H1 (cell line): Measurements from ENCODE around the gene DNAH8. TPM values are rescaled to one million over a fixed set of nuclear protein-coding genes. Genes with fewer than 3 reads are reported as not detected.

ENCODE experiments used
- CTCF ChIA-PET: fragments of 300-600 bp; sonication (Branson Sonifier 250); formaldehyde crosslinking; loops from one replicate; lab custom pipeline; 2021; ENCODE audit not compliant: partially characterized antibody; lab: Charles Lee
- POLR2A ChIA-PET: fragments of 300-600 bp; sonication (Branson Sonifier 250); formaldehyde crosslinking; loops from one replicate; lab custom pipeline; 2021; ENCODE audit warnings: inconsistent platforms; ENCODE audit not compliant: partially characterized antibody; lab: Charles Lee
- DNase-seq, 2 experiments: peaks; one replicate each; pipeline versions ENCODE4 v3.0.0 to v3.0.0-alpha.2; 2010 to 2022; ENCODE audit warnings: low spot score in 2 of 2, low read depth in 1 of 2, mixed read lengths in 1 of 2
- FAIRE-seq: peaks from 2 replicates; lab custom pipeline; 2011; peaks lifted over from hg19 to GRCh38; lab: Jason Lieb, UNC
- H2AFZ ChIP-seq: 2 replicates; pipeline ENCODE4 v1.8.1; 2012; ENCODE audit warnings: low read length, inconsistent platforms
- H2AK5ac ChIP-seq: 2 replicates; pipeline ENCODE4 v1.6.1; 2013; ENCODE audit warnings: low read depth, low read length
- H2BK120ac ChIP-seq: replicated peaks from 2 replicates; pipeline ENCODE3; 2013; ENCODE audit warnings: low read depth, low read length, inconsistent platforms
- H2BK12ac ChIP-seq: 2 replicates; pipeline ENCODE4 v1.6.1; 2013; ENCODE audit warnings: low read depth, low read length
- H2BK15ac ChIP-seq: 2 replicates; pipeline ENCODE4 v1.6.1; 2013; ENCODE audit warnings: low read length
- H2BK20ac ChIP-seq: 2 replicates; pipeline ENCODE4 v1.6.1; 2013; ENCODE audit warnings: low read length
- H2BK5ac ChIP-seq: 2 replicates; pipeline ENCODE4 v1.6.1; 2013; ENCODE audit warnings: low read depth, low read length
- H3K14ac ChIP-seq: 2 replicates; pipeline ENCODE4 v1.6.1; 2013; ENCODE audit warnings: inconsistent platforms; ENCODE audit not compliant: insufficient read length
- H3K18ac ChIP-seq: 2 replicates; pipeline ENCODE4 v1.6.1; 2013; ENCODE audit warnings: low read length; ENCODE audit errors: extremely low read depth
- H3K23ac ChIP-seq: 2 replicates; pipeline ENCODE4 v1.6.1; 2013; ENCODE audit warnings: inconsistent platforms; ENCODE audit not compliant: insufficient read length
- H3K23me2 ChIP-seq: 2 replicates; pipeline ENCODE4 v1.6.1; 2013; ENCODE audit warnings: low read depth, low read length
- H3K27ac ChIP-seq: 2 replicates; pipeline ENCODE4 v1.6.1; 2011; ENCODE audit warnings: low read depth, low read length, inconsistent platforms
- H3K27me3 ChIP-seq, 4 experiments: replicated peaks in 1 of 4; 1 replicate in 1 of 4; 2 replicates in 3 of 4; pipeline versions ENCODE4 v1.6.1 to v1.8.1; 2011 to 2013; ENCODE audit warnings: low read length in 3 of 4, mild to moderate bottlenecking in 3 of 4, inconsistent platforms in 2 of 4, mixed read lengths in 2 of 4, moderate library complexity in 1 of 4; ENCODE audit not compliant: control insufficient read depth in 3 of 4, insufficient read depth in 3 of 4; ENCODE audit errors: extremely low read depth in 1 of 4
- H3K36me3 ChIP-seq, 4 experiments: 2 replicates each; pipeline versions ENCODE4 v1.6.1 to v1.8.1; 2011 to 2013; ENCODE audit warnings: mild to moderate bottlenecking in 4 of 4, low read length in 3 of 4, moderate library complexity in 2 of 4, control low read depth in 1 of 4, inconsistent platforms in 1 of 4; ENCODE audit not compliant: insufficient read depth in 4 of 4, control insufficient read depth in 2 of 4
- H3K4ac ChIP-seq: replicated peaks from 2 replicates; pipeline ENCODE3; 2013; ENCODE audit warnings: low read length, low read depth, mixed read lengths, inconsistent platforms; ENCODE audit not compliant: insufficient read length
- H3K4me1 ChIP-seq, 4 experiments: replicated peaks in 1 of 4; 1 replicate in 1 of 4; 2 replicates in 3 of 4; pipeline versions ENCODE4 v1.6.1 to v1.8.1; 2011 to 2013; ENCODE audit warnings: low read length in 3 of 4, inconsistent platforms in 2 of 4, mixed read lengths in 1 of 4; ENCODE audit not compliant: insufficient read depth in 4 of 4, control insufficient read depth in 3 of 4
- H3K4me2 ChIP-seq, 2 experiments: 2 replicates each; pipeline versions ENCODE4 v1.6.1 to v1.8.1; 2011 to 2013; ENCODE audit warnings: low read depth in 2 of 2, low read length in 2 of 2, control low read depth in 1 of 2, inconsistent platforms in 1 of 2, mild to moderate bottlenecking in 1 of 2; ENCODE audit not compliant: insufficient read depth in 1 of 2
- H3K4me3 ChIP-seq, 4 experiments: fragments of 200-600, 300-600 bp in 1 of 4; sonication (generic), shearing (Covaris generic), sonication (Bioruptor Twin) in 1 of 4; 2 replicates each; pipeline versions ENCODE4 v1.5.1 to v1.8.1; 2011 to 2016; ENCODE audit warnings: low read length in 4 of 4, low read depth in 3 of 4, control low read depth in 2 of 4, inconsistent platforms in 2 of 4, mild to moderate bottlenecking in 2 of 4, mixed read lengths in 1 of 4, moderate library complexity in 1 of 4; ENCODE audit not compliant: insufficient read depth in 2 of 4; ENCODE audit errors: extremely low read depth in 1 of 4
- H3K56ac ChIP-seq: replicated peaks from 2 replicates; pipeline ENCODE3; 2013; ENCODE audit warnings: low read depth, mild to moderate bottlenecking, mixed read lengths, low read length, inconsistent platforms; ENCODE audit not compliant: insufficient read length
- H3K79me1 ChIP-seq: 2 replicates; pipeline ENCODE4 v1.6.1; 2013; ENCODE audit warnings: low read depth, low read length, control low read depth
- H3K79me2 ChIP-seq, 2 experiments: 2 replicates each; pipeline versions ENCODE4 v1.6.1 to v1.8.1; 2012 to 2013; ENCODE audit warnings: low read length in 2 of 2, mild to moderate bottlenecking in 2 of 2, inconsistent platforms in 1 of 2; ENCODE audit not compliant: insufficient read depth in 2 of 2, control insufficient read depth in 1 of 2
- H3K9ac ChIP-seq, 4 experiments: replicated peaks in 1 of 4; 1 replicate in 1 of 4; 2 replicates in 3 of 4; pipeline versions ENCODE4 v1.6.1 to v1.8.1; 2011 to 2013; ENCODE audit warnings: low read depth in 3 of 4, low read length in 3 of 4, control low read depth in 2 of 4, mild to moderate bottlenecking in 2 of 4, moderate library complexity in 2 of 4, inconsistent platforms in 1 of 4; ENCODE audit errors: extremely low read depth in 1 of 4
- H3K9me3 ChIP-seq, 2 experiments: 2 replicates each; pipeline versions ENCODE4 v1.6.1 to v1.8.1; 2012 to 2013; ENCODE audit warnings: mild to moderate bottlenecking in 2 of 2, moderate library complexity in 2 of 2, control low read depth in 1 of 2, inconsistent platforms in 1 of 2, low read depth in 1 of 2, low read length in 1 of 2, mixed read lengths in 1 of 2; ENCODE audit not compliant: insufficient read depth in 2 of 2
- H4K20me1 ChIP-seq, 2 experiments: replicated peaks in 1 of 2; 2 replicates each; pipeline versions ENCODE3 to v1.8.1; 2011 to 2013; ENCODE audit warnings: inconsistent platforms in 2 of 2, low read length in 2 of 2, mild to moderate bottlenecking in 1 of 2; ENCODE audit not compliant: insufficient read depth in 2 of 2, control insufficient read depth in 1 of 2
- H4K5ac ChIP-seq: 2 replicates; pipeline ENCODE4 v1.6.1; 2013; ENCODE audit warnings: low read length, low read depth, mixed read lengths, inconsistent platforms; ENCODE audit not compliant: insufficient read length
- H4K8ac ChIP-seq: 2 replicates; pipeline ENCODE4 v1.8.0; 2013; ENCODE audit warnings: mild to moderate bottlenecking, moderate library complexity, low read length, inconsistent platforms; ENCODE audit not compliant: insufficient read depth; ENCODE audit errors: extremely low read depth
- H4K91ac ChIP-seq: replicated peaks from 2 replicates; pipeline ENCODE3; 2013; ENCODE audit warnings: low read length, mixed read lengths, inconsistent platforms; ENCODE audit not compliant: insufficient read length
- BRCA1 ChIP-seq: IDR thresholded peaks from 2 replicates; pipeline ENCODE4 v1.6.1; 2012; ENCODE audit warnings: low read depth, low read length, improper control_type of control experiment
- CHD1 ChIP-seq: IDR thresholded peaks from 2 replicates; pipeline ENCODE4 v1.6.1; 2012; ENCODE audit warnings: low read depth, low read length, improper control_type of control experiment
- CTBP2 ChIP-seq: IDR thresholded peaks from 2 replicates; pipeline ENCODE4 v1.7.0; 2011; ENCODE audit warnings: borderline replicate concordance, mild to moderate bottlenecking, moderate library complexity, mixed read lengths, low read length; ENCODE audit not compliant: insufficient read depth, insufficient read length
- JUN ChIP-seq: IDR thresholded peaks from 2 replicates; pipeline ENCODE4 v1.6.1; 2011; ENCODE audit warnings: low read depth, mild to moderate bottlenecking, improper control_type of control experiment, low read length
- KDM4A ChIP-seq: IDR thresholded peaks from one replicate; pipeline ENCODE4 v1.7.1; 2012; ENCODE audit warnings: low read depth, mild to moderate bottlenecking, moderate library complexity, low read length, inconsistent platforms; ENCODE audit not compliant: severe bottlenecking
- RXRA ChIP-seq: IDR thresholded peaks from 2 replicates; pipeline ENCODE4 v1.6.1; 2011; ENCODE audit warnings: low read depth, mild to moderate bottlenecking, low read length, moderate library complexity; ENCODE audit not compliant: insufficient read depth
- SIN3A ChIP-seq, 2 experiments: IDR thresholded peaks in 1 of 2; conservative IDR thresholded peaks in 1 of 2; 2 replicates each; pipeline ENCODE4 v1.6.1; 2011 to 2012; ENCODE audit warnings: low read length in 2 of 2, improper control_type of control experiment in 1 of 2, low read depth in 1 of 2, mild to moderate bottlenecking in 1 of 2
- SP4 ChIP-seq: IDR thresholded peaks from 2 replicates; pipeline ENCODE4 v1.6.1; 2012; ENCODE audit warnings: low read length, inconsistent platforms
- WGBS, 2 experiments: shearing (Covaris generic) in 1 of 2; methylation state at CpG; one replicate each; pipeline versions ENCODE4 v1.1.6 to v1.1.7; 2013 to 2015; ENCODE audit warnings: low lambda C conversion rate in 2 of 2, mixed read lengths in 2 of 2, inconsistent platforms in 1 of 2, low coverage in 1 of 2, missing lambda C conversion rate in 1 of 2; ENCODE audit not compliant: insufficient replicate concordance in 2 of 2, insufficient coverage in 1 of 2, insufficient read length in 1 of 2; ENCODE audit errors: extremely low coverage in 1 of 2, missing lambda C conversion rate in 1 of 2; 5-methylcytosine and 5-hydroxymethylcytosine counted together
- polyA plus RNA-seq, 7 experiments: library from polyadenylated mRNA; depleted of rRNA in 3 of 7; stranded (reverse) in 5 of 7; unstranded in 2 of 7; fragments of >200 nt in 5 of 7; fragments of 200-250 nt in 2 of 7; gene quantifications; 1 replicate in 5 of 7; 2 replicates in 1 of 7; 4 replicates in 1 of 7; pipeline versions ENCODE4 v1.2.1 to v1.2.3, GENCODE V29; 2011 to 2013; ENCODE audit warnings: missing spikeins in 2 of 7, mixed read lengths in 2 of 7
- total RNA-seq: library from RNA; stranded (reverse); fragmentation: NEBNext Ultra II Directional; extraction: Animal tissue kit (Norgen Biotek cat#: 25700); gene quantifications from 2 replicates; pipeline ENCODE4 v1.2.1, GENCODE V29; 2021

DNAH8 gene
- total and polyA plus RNA-seq, 2 of the 8 experiments (the other 6 are each of a cell fraction or from before 2014, with no cell fraction given) = under 0.01 TPM; not detected in 1

DNA sequence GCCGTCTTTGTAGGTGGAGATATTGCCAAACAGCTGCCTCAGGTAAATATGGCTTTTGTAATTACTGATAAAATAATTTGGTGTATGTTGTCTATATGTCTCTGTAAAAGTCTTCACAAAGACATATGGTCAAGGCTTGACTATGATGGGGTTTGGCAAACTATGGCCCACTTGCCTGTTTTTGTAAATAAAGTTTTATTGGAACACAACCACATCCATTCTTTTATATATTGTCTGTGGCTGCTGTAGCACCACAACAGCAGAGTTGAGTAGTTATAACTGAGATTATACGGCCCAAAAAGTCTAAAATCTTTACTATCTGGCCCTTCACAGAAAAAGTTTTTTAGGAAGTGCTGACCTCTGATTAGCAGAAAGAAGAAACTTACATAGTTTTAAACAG lies 133.6 kb downstream of the DNAH8 start:
- H2BK120ac ChIP-seq = no peak overlapping the region
- CTCF ChIA-PET = no interaction called here
- FAIRE-seq = no peak

More for the DNA sequence above, 133.6 kb downstream of the DNAH8 start:
- H3K56ac ChIP-seq = no peak overlapping the region
- no peaks in the 10 kb centered on the region for H3K36me3 ChIP-seq
- 93% methylated on average over 2 of the region's 2 CpGs; no CpG with 5 or more reads in 1 of the 2 experiments for WGBS, 2 experiments
- no peak overlapping the region for H3K14ac ChIP-seq
- DNase-seq = no peak
- H2BK12ac ChIP-seq = no peak overlapping the region
- H3K18ac ChIP-seq = no peak overlapping the region
- no peak overlapping the region for H2BK5ac ChIP-seq
- H3K4ac ChIP-seq = no peak overlapping the region
- no peak overlapping the region for H2BK20ac ChIP-seq
- TF ChIP-seq KDM4A (no peak), BRCA1 (no peak), RXRA (no peak), JUN (no peak), SP4 (no peak), CTBP2 (no peak), SIN3A (conservative IDR thresholded peaks at IDR 0.05 in 1 of 2, IDR thresholded peaks at IDR 0.05 in 1 of 2; ENCODE audit: low read depth in 1 of 2, low read length in 2 of 2) (no peak), CHD1 (no peak)
- no peak overlapping the region for H3K27ac ChIP-seq
- H3K4me3 ChIP-seq = no peak overlapping the region
- H3K9ac ChIP-seq = no peak overlapping the region
- H3K23me2 ChIP-seq = no peaks in the 10 kb centered on the region
- no peaks in the 10 kb centered on the region for H4K20me1 ChIP-seq
- H3K4me2 ChIP-seq = no peak overlapping the region
- peaks cover 0 to 1% (median 0%) of the 10 kb centered on the region in 4 experiments; a peak in 1 of 7 replicates for H3K27me3 ChIP-seq
- H4K5ac ChIP-seq = no peak overlapping the region
- no peak overlapping the region for H2AK5ac ChIP-seq
- no peak overlapping the region for H2BK15ac ChIP-seq
- H3K79me2 ChIP-seq = no peaks in the 10 kb centered on the region
- H3K9me3 ChIP-seq = no peaks in the 10 kb centered on the region
- H2AFZ ChIP-seq = no peak overlapping the region
- H3K4me1 ChIP-seq = no peaks in the 10 kb centered on the region; a peak in 1 of 7 replicates
- no peak overlapping the region for H3K23ac ChIP-seq
- H4K8ac ChIP-seq = no peak overlapping the region
- H3K79me1 ChIP-seq = no peaks in the 10 kb centered on the region
- H4K91ac ChIP-seq = no peak overlapping the region
- POLR2A ChIA-PET = no interaction called here
